ENCODE data around the gene TENT4A. TPM values are rescaled to one million over a fixed set of nuclear protein-coding genes. Genes with fewer than 3 reads are reported as not detected.

The TENT4A gene
- total RNA-seq, 1 donor from 2014 or later = 21.6 TPM

- no peaks in the 10 kb centered on the region for H3K4me1 Mint-ChIP-seq (ENCODE audit: unreplicated experiment)
- TF ChIP-seq, protein P1, sequence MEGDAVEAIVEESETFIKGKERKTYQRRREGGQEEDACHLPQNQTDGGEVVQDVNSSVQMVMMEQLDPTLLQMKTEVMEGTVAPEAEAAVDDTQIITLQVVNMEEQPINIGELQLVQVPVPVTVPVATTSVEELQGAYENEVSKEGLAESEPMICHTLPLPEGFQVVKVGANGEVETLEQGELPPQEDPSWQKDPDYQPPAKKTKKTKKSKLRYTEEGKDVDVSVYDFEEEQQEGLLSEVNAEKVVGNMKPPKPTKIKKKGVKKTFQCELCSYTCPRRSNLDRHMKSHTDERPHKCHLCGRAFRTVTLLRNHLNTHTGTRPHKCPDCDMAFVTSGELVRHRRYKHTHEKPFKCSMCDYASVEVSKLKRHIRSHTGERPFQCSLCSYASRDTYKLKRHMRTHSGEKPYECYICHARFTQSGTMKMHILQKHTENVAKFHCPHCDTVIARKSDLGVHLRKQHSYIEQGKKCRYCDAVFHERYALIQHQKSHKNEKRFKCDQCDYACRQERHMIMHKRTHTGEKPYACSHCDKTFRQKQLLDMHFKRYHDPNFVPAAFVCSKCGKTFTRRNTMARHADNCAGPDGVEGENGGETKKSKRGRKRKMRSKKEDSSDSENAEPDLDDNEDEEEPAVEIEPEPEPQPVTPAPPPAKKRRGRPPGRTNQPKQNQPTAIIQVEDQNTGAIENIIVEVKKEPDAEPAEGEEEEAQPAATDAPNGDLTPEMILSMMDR (IDR thresholded peaks at IDR 0.05) = no peak
- no peak overlapping the region for H3K27ac Mint-ChIP-seq (ENCODE audit: unreplicated experiment)
- peaks cover 6% of the 10 kb centered on the region for H3K9me3 Mint-ChIP-seq (ENCODE audit: unreplicated experiment)
- no peak overlapping the region for H3K4me3 Mint-ChIP-seq (ENCODE audit: unreplicated experiment)
- peaks cover 17% of the 10 kb centered on the region for H3K36me3 Mint-ChIP-seq (ENCODE audit: unreplicated experiment)
- no peak for DNase-seq (ENCODE audit: extremely low spot score, unreplicated experiment)
- no peaks in the 10 kb centered on the region for H3K27me3 Mint-ChIP-seq (ENCODE audit: unreplicated experiment)
These were observed 39.3 kb upstream of the TENT4A start for GRCh38 chr5:6673963-6674362.

DNA sequence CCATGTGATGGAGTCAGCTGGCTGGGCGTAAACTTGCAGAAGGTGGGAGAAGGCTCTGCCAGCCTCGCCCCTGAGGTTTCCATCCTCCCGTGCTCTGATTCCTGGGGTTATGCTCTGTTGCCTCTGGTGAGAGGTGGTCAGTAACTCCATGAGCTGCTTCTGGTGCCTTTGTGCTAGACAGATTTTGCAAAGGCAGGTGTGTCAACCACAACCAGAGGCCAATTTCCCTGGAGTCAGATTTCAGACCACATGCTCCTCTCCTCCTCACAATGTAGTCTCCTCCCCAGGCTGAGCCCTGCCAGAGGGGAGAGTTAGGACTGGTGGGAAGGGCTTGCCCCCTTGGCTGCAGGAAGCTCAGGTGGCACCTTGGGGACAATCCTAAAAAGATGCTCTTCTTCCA, 38.8 kb upstream of the TENT4A start:
- no peak for DNase-seq (ENCODE audit: extremely low spot score, unreplicated experiment)
- H3K4me3 Mint-ChIP-seq (ENCODE audit: unreplicated experiment) = no peak overlapping the region
- peaks cover 12% of the 10 kb centered on the region for H3K36me3 Mint-ChIP-seq (ENCODE audit: unreplicated experiment)
- no peak overlapping the region for H3K27ac Mint-ChIP-seq (ENCODE audit: unreplicated experiment)
- H3K9me3 Mint-ChIP-seq (ENCODE audit: unreplicated experiment) = peaks cover 6% of the 10 kb centered on the region
- no peaks in the 10 kb centered on the region for H3K4me1 Mint-ChIP-seq (ENCODE audit: unreplicated experiment)
- TF ChIP-seq, protein P1 (IDR thresholded peaks at IDR 0.05) = no peak
- no peaks in the 10 kb centered on the region for H3K27me3 Mint-ChIP-seq (ENCODE audit: unreplicated experiment)

- Mint-ChIP-seq H3K9me3 (ENCODE audit: unreplicated experiment) (peaks cover 6% of the 10 kb centered on the region), H3K4me3 (ENCODE audit: unreplicated experiment) (no peak overlapping the region), H3K4me1 (ENCODE audit: unreplicated experiment) (no peaks in the 10 kb centered on the region), H3K27me3 (ENCODE audit: unreplicated experiment) (no peaks in the 10 kb centered on the region), H3K27ac (ENCODE audit: unreplicated experiment) (no peak overlapping the region), H3K36me3 (ENCODE audit: unreplicated experiment) (peaks cover 8% of the 10 kb centered on the region)
- no peak for DNase-seq (ENCODE audit: extremely low spot score, unreplicated experiment)
- TF ChIP-seq, protein P1 (IDR thresholded peaks at IDR 0.05) = no peak
These were observed 38.3 kb upstream of the TENT4A start for GRCh38 chr5:6674886-6675285.

DNA sequence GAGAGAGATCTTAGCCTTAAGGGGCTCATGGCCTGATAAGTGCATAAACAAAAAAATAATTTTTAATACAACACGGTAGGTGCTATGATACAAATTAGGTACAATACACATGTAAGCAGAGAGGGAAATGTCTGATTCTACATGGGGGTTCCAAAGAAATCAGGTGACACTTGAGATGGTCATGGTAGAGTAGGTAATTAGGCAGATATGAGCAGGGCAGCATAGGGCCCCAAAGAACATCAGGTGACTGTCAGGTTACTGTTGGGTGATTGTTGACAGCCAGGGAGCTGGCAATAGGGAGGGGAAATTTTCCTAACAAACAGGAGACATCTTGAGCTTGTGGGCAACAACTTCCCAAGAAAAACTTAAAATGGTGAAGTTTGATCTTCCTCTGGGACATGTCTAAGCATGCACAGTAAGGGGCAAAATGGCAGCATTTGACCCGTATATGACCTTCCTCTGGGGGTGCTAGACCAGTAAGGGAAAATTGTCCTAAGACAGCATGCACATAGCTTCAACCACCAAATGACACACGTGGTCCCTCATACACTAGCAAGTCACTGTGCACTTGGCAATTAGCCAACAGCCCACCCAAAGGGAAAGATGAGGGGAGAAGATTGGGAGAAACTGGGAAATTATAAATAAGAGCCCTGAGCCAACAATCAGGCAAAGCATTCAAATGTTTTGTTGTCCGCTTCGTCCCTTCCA, 37.3 kb upstream of the TENT4A start:
- H3K27ac Mint-ChIP-seq (ENCODE audit: unreplicated experiment) = no peak overlapping the region
- TF ChIP-seq, protein P1 (IDR thresholded peaks at IDR 0.05) = no peak
- H3K4me3 Mint-ChIP-seq (ENCODE audit: unreplicated experiment) = no peak overlapping the region

DNA sequence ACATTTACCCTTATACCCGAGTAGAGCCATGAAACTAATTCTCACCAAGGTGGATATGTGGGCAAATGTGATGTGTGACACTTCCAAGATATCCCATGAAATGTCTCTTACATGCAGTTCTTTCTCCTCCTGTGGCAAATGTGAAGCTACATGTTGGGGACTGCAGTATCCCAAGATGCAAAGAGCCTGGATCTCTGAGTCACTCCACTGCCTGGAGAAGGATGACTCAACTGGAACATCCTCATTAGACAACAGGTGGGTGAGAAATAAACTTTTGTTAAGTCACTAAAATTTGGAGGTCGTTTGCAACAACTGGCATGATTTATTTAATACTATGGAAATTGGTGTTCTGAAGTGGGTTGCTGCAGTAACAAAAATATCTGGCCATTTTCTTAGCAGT, 36.5 kb upstream of the TENT4A start:
- no peak for DNase-seq (ENCODE audit: extremely low spot score, unreplicated experiment)
- no peaks in the 10 kb centered on the region for H3K27me3 Mint-ChIP-seq (ENCODE audit: unreplicated experiment)
- H3K4me3 Mint-ChIP-seq (ENCODE audit: unreplicated experiment) = no peak overlapping the region
- H3K36me3 Mint-ChIP-seq (ENCODE audit: unreplicated experiment) = no peaks in the 10 kb centered on the region
- no peak overlapping the region for H3K27ac Mint-ChIP-seq (ENCODE audit: unreplicated experiment)
- H3K4me1 Mint-ChIP-seq (ENCODE audit: unreplicated experiment) = no peaks in the 10 kb centered on the region
- no peaks in the 10 kb centered on the region for H3K9me3 Mint-ChIP-seq (ENCODE audit: unreplicated experiment)
- TF ChIP-seq, protein P1 (IDR thresholded peaks at IDR 0.05) = no peak

More for the DNA sequence above, 37.3 kb upstream of the TENT4A start:
- H3K36me3 Mint-ChIP-seq (ENCODE audit: unreplicated experiment) = no peaks in the 10 kb centered on the region
- H3K9me3 Mint-ChIP-seq (ENCODE audit: unreplicated experiment) = peaks cover 5% of the 10 kb centered on the region
- H3K4me1 Mint-ChIP-seq (ENCODE audit: unreplicated experiment) = no peaks in the 10 kb centered on the region
- DNase-seq (ENCODE audit: extremely low spot score, unreplicated experiment) = no peak
- H3K27me3 Mint-ChIP-seq (ENCODE audit: unreplicated experiment) = no peaks in the 10 kb centered on the region

All from osteocyte (in vitro differentiated cells).